ENCODE measurements around the gene HES7.

DNA sequence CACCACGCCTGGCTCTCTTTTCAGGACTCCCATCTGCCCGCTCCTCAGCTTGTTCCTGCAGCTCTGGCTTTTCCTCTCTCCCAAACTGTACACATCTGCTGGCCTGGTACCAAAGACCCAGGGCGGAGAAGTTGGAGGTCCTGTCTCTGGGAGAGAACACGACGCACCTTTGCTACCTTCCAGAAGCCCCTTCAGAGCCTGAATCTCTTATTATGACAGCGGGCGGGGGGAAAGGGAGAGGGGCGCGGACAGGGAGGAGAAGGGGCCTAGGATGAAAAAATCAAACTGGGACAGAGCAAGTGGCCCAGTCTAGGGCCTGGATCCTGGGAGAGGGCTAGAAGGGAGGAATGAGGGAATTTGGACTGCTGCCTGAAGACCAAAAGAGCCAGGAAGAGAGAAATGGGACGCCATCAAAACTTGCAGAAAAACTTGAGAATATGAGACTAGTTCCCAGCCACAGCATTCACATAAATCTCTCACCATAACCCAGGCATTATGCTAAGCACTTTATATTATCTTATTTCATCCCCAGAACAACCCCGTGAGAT lies 30.8 kb upstream of the HES7 start:
- TF ChIP-seq EZH2phosphoT487 (IDR thresholded peaks at IDR 0.05; ENCODE audit: insufficient read depth, low read depth) (no peak), EZH2 (IDR thresholded peaks at IDR 0.05; ENCODE audit: insufficient read depth, poor library complexity, severe bottlenecking) (no peak)

Measured in GM23248 (cell line).